SK-N-SH treated with all-trans-retinoic acid at 6 μM for 48 hours (cell line): Measurements from ENCODE around the gene PAK4.

Experiments used
- ATAC-seq: fragments of 200-7000 bp; cut with Tn5 transposase; 3 replicates; pipeline ENCODE4 v1.9.1; 2020; ENCODE audit warnings: mild to moderate bottlenecking, moderate library complexity
- ARNTL ChIP-seq: fragments of 450-650 bp; formaldehyde crosslinking; IDR thresholded peaks from 2 replicates; pipeline ENCODE4 v1.5.0; 2020; ENCODE audit warnings: low read depth, mild to moderate bottlenecking, moderate library complexity, borderline replicate concordance
- BACH2 ChIP-seq: fragments of 250-450 bp; sonication (Bioruptor Pico); IDR thresholded peaks from 2 replicates; pipeline ENCODE4 v1.9.0; 2021; ENCODE audit warnings: mild to moderate bottlenecking, borderline replicate concordance
- CREB5 ChIP-seq: fragments of 250-450 bp; sonication (Bioruptor Pico); IDR thresholded peaks from 2 replicates; pipeline ENCODE4 v1.5.1; 2020; ENCODE audit warnings: low read depth, mild to moderate bottlenecking, moderate library complexity
- CSDC2 ChIP-seq: fragments of 250-450 bp; sonication (Bioruptor Pico); IDR thresholded peaks from 2 replicates; pipeline ENCODE4 v1.5.0; 2020; ENCODE audit warnings: mild to moderate bottlenecking, moderate library complexity
- CSRNP3 ChIP-seq: fragments of 250-450 bp; sonication (Bioruptor Pico); IDR thresholded peaks from 2 replicates; pipeline ENCODE4 v1.5.1; 2021; ENCODE audit warnings: mild to moderate bottlenecking, moderate library complexity
- ESRRG ChIP-seq: fragments of 250-450 bp; sonication (Bioruptor Pico); IDR thresholded peaks from 2 replicates; pipeline ENCODE4 v1.6.1; 2021; ENCODE audit warnings: mild to moderate bottlenecking
- GLIS3 ChIP-seq: fragments of 250-450 bp; sonication (Bioruptor Pico); IDR thresholded peaks from 2 replicates; pipeline ENCODE4 v1.5.0; 2020; ENCODE audit warnings: mild to moderate bottlenecking, moderate library complexity
- ISL1 ChIP-seq: fragments of 250-450 bp; sonication (Bioruptor Pico); IDR thresholded peaks from 2 replicates; pipeline ENCODE4 v2.1.2; 2022; ENCODE audit warnings: mild to moderate bottlenecking, moderate library complexity
- OSR1 ChIP-seq: fragments of 250-450 bp; sonication (Bioruptor Pico); IDR thresholded peaks from 2 replicates; pipeline ENCODE4 v1.8.0; 2022; ENCODE audit warnings: moderate library complexity, mild to moderate bottlenecking, inconsistent platforms
- POU6F1 ChIP-seq: fragments of 250-450 bp; sonication (Bioruptor Pico); IDR thresholded peaks from 2 replicates; pipeline ENCODE4 v1.8.0; 2021; ENCODE audit warnings: low read depth, mild to moderate bottlenecking, moderate library complexity, borderline replicate concordance
- PPARA ChIP-seq: fragments of 250-450 bp; sonication (Bioruptor Pico); IDR thresholded peaks from 2 replicates; pipeline ENCODE4 v1.5.0; 2020; ENCODE audit warnings: mild to moderate bottlenecking, borderline replicate concordance
- RARB ChIP-seq: fragments of 250-450 bp; sonication (Bioruptor Pico); IDR thresholded peaks from 2 replicates; pipeline ENCODE4 v1.8.0; 2021; ENCODE audit warnings: mild to moderate bottlenecking, moderate library complexity
- SNAI2 ChIP-seq: fragments of 250-450 bp; sonication (Bioruptor Pico); IDR thresholded peaks from 2 replicates; pipeline ENCODE4 v1.5.0; 2020; ENCODE audit warnings: mild to moderate bottlenecking, moderate library complexity
- TCF4 ChIP-seq: fragments of 250-450 bp; sonication (Bioruptor Pico); IDR thresholded peaks from 2 replicates; pipeline ENCODE4 v1.8.0; 2021; ENCODE audit warnings: mild to moderate bottlenecking, moderate library complexity, borderline replicate concordance
- TOX ChIP-seq: fragments of 250-450 bp; sonication (Bioruptor Pico); IDR thresholded peaks from 2 replicates; pipeline ENCODE4 v1.8.0; 2021; ENCODE audit warnings: mild to moderate bottlenecking, moderate library complexity, borderline replicate concordance
- TSHZ2 ChIP-seq: fragments of 250-450 bp; sonication (Bioruptor Pico); IDR thresholded peaks from 2 replicates; pipeline ENCODE4 v1.5.0; 2020; ENCODE audit warnings: mild to moderate bottlenecking, moderate library complexity
- ZC3H10 ChIP-seq: fragments of 250-450 bp; sonication (Bioruptor Pico); IDR thresholded peaks from 2 replicates; pipeline ENCODE4 v1.5.1; 2021; ENCODE audit warnings: mild to moderate bottlenecking, moderate library complexity
- ZFP3 ChIP-seq: fragments of 250-450 bp; sonication (Bioruptor Pico); IDR thresholded peaks from 2 replicates; pipeline ENCODE4 v1.5.0; 2020; ENCODE audit warnings: mild to moderate bottlenecking, moderate library complexity
- ZFP30 ChIP-seq: fragments of 450-650 bp; formaldehyde crosslinking; IDR thresholded peaks from 2 replicates; pipeline ENCODE4 v1.5.0; 2022; ENCODE audit warnings: mild to moderate bottlenecking, moderate library complexity
- ZNF70 ChIP-seq: fragments of 450-650 bp; formaldehyde crosslinking; IDR thresholded peaks from 2 replicates; pipeline ENCODE4 v1.5.0; 2020; ENCODE audit warnings: mild to moderate bottlenecking, moderate library complexity
- ZNF8 ChIP-seq: fragments of 450-650 bp; formaldehyde crosslinking; IDR thresholded peaks from 2 replicates; pipeline ENCODE4 v1.5.0; 2020; ENCODE audit warnings: mild to moderate bottlenecking, moderate library complexity
- TF ChIP-seq, protein P1 (sequence below): fragments of 250-450 bp; sonication (Bioruptor Pico); IDR thresholded peaks from 2 replicates; pipeline ENCODE4 v1.8.0; 2020; ENCODE audit warnings: mild to moderate bottlenecking, moderate library complexity, borderline replicate concordance

Gene PAK4

GRCh38 chr19:39136225-39136940, 10.8 kb downstream of the PAK4 start:
- ATAC-seq, result no peak
- TF ChIP-seq, protein P1, sequence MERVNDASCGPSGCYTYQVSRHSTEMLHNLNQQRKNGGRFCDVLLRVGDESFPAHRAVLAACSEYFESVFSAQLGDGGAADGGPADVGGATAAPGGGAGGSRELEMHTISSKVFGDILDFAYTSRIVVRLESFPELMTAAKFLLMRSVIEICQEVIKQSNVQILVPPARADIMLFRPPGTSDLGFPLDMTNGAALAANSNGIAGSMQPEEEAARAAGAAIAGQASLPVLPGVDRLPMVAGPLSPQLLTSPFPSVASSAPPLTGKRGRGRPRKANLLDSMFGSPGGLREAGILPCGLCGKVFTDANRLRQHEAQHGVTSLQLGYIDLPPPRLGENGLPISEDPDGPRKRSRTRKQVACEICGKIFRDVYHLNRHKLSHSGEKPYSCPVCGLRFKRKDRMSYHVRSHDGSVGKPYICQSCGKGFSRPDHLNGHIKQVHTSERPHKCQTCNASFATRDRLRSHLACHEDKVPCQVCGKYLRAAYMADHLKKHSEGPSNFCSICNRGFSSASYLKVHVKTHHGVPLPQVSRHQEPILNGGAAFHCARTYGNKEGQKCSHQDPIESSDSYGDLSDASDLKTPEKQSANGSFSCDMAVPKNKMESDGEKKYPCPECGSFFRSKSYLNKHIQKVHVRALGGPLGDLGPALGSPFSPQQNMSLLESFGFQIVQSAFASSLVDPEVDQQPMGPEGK (CRISPR knock-in tag), result no peak
- TF ChIP-seq SNAI2 (CRISPR knock-in tag) (no peak), ZNF70 (CRISPR knock-in tag) (no peak), OSR1 (CRISPR knock-in tag) (no peak), CSRNP3 (CRISPR knock-in tag) (no peak), CSDC2 (CRISPR knock-in tag) (no peak), TSHZ2 (CRISPR knock-in tag) (no peak), PPARA (CRISPR knock-in tag) (no peak), ZNF8 (no peak), CREB5 (no peak), TCF4 (CRISPR knock-in tag) (no peak)

DNA sequence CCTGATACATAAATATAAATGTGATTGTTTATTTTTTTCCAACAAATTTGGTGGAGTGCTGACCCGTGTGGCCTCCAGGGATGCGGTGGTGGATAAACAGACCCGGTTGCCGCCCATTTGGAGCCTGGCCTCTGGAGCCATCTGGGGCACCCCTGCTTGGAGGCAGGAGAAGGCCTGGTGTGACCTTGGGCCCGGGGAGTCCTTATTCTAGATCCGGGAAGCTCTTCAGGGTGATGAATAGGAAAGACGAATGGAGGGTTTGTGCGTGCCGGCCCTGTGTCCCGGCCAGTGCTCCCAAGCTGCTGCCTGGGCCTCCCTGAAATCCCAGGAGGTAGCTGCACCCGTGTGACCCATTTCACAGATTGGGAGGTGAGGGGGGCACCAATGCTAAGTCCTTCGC, 11.5 kb downstream of the PAK4 start:
- no peak for ATAC-seq

DNA sequence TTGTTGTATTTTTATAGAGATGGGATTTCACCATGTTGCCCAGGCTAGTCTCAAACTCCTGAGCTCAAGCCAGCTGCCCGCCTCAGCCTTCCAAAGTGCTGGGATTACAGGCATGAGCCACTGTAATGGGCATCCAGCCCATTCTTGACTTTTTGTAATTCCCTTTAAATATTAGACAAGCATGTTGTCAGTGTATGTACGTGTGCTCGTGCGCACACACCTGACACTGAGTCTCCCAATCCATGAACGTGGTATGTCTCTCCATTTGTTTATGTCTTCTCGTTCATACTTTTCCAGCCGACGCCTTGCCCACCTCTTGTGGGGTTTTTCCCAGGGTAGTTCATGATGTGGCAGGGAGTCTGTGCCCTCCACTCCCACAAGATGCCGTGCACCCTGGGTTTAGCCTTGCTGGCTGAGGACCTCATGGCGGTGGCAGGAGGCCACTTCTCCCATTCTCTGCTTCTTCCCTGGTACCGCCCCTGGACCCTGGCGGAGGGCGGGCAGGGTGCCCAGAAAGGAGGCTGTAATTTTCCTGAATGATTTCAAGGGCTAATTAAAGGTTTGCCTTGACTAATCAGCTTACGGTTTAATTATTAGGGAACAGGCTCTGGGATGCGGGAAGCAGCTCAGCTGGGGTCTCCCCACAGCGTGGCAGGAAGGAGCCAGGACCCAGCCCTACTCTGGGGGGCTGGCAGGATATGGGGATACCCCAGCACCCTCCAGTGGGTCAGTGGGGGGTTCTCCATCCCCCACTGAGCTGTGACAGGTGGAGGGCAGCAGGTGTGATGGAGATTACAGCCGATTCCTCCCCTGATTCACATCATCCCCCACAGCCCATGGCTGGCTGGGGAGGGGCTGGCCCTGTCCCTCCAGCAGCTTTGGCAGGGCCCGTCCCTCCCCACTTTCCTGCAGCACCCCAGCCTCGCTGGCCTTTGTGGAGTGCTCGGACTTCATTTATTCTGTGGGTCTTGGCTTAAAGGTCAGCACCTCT, 12.9 kb downstream of the PAK4 start:
- ATAC-seq, result no peak
- no peak for TF ChIP-seq TCF4 (CRISPR knock-in tag)
- TF ChIP-seq ZFP3 (CRISPR knock-in tag), result no peak
- no peak for TF ChIP-seq ARNTL (CRISPR knock-in tag)
- no peak for TF ChIP-seq RARB (CRISPR knock-in tag)
- no peak for TF ChIP-seq ZFP30 (CRISPR knock-in tag)
- no peak for TF ChIP-seq ZNF70 (CRISPR knock-in tag)
- TF ChIP-seq POU6F1 (CRISPR knock-in tag), result no peak
- no peak for TF ChIP-seq ISL1 (CRISPR knock-in tag)
- no peak for TF ChIP-seq GLIS3 (CRISPR knock-in tag)
- TF ChIP-seq OSR1 (CRISPR knock-in tag), result no peak
- TF ChIP-seq CREB5, result no peak
- no peak for TF ChIP-seq SNAI2 (CRISPR knock-in tag)
- no peak for TF ChIP-seq CSDC2 (CRISPR knock-in tag)
- TF ChIP-seq TOX (CRISPR knock-in tag), result no peak
- no peak for TF ChIP-seq CSRNP3 (CRISPR knock-in tag)
- TF ChIP-seq ESRRG, result no peak
- no peak for TF ChIP-seq BACH2 (CRISPR knock-in tag)
- TF ChIP-seq ZC3H10 (CRISPR knock-in tag), result no peak
- no peak for TF ChIP-seq PPARA (CRISPR knock-in tag)

More for the DNA sequence above, 11.5 kb downstream of the PAK4 start:
- TF ChIP-seq OSR1 (CRISPR knock-in tag), result no peak
